Parathyroid adenoma (tissue), 2 donors: ENCODE results near the gene EFCAB6.

Source experiments
- H2AFZ ChIP-seq: fragments of 300-600 bp; sonication (generic); one replicate; pipeline ENCODE4 v1.7.0; 2017; ENCODE audit warnings: antibody characterized with exemption, mild to moderate bottlenecking
- H3K27ac ChIP-seq: fragments of 300-600 bp; sonication (generic); one replicate; pipeline ENCODE4 v1.7.0; 2017
- H3K27me3 ChIP-seq: fragments of 300-600 bp; sonication (generic); one replicate; pipeline ENCODE4 v1.7.0; 2017; ENCODE audit warnings: low read length; ENCODE audit not compliant: control insufficient read depth, insufficient read depth
- H3K36me3 ChIP-seq: fragments of 300-600 bp; sonication (generic); one replicate; pipeline ENCODE4 v1.7.0; 2017; ENCODE audit warnings: low read length; ENCODE audit not compliant: control insufficient read depth, insufficient read depth
- H3K4me1 ChIP-seq: fragments of 300-600 bp; sonication (generic); one replicate; pipeline ENCODE4 v1.7.0; 2017; ENCODE audit warnings: control low read depth
- H3K4me2 ChIP-seq: fragments of 300-600 bp; sonication (generic); one replicate; pipeline ENCODE4 v1.7.0; 2017; ENCODE audit warnings: low read length
- H3K4me3 ChIP-seq: fragments of 300-600 bp; sonication (generic); one replicate; pipeline ENCODE4 v1.7.0; 2017; ENCODE audit warnings: low read depth, low read length
- H3K79me2 ChIP-seq: fragments of 300-600 bp; sonication (generic); one replicate; pipeline ENCODE4 v1.7.0; 2017; ENCODE audit warnings: control low read depth
- H3K9ac ChIP-seq: fragments of 300-600 bp; sonication (generic); one replicate; pipeline ENCODE4 v1.7.0; 2017; ENCODE audit warnings: mild to moderate bottlenecking
- H3K9me3 ChIP-seq: fragments of 300-600 bp; sonication (generic); one replicate; pipeline ENCODE4 v1.7.0; 2017; ENCODE audit warnings: low read length; ENCODE audit not compliant: control insufficient read depth
- TF ChIP-seq, protein P1 (sequence below): fragments of 300-600 bp; sonication (generic); IDR thresholded peaks from one replicate; pipeline ENCODE4 v1.7.0; 2017; ENCODE audit warnings: antibody characterized with exemption, mild to moderate bottlenecking
- donor health status: primary hyperparathyroidism.

Gene EFCAB6

DNA sequence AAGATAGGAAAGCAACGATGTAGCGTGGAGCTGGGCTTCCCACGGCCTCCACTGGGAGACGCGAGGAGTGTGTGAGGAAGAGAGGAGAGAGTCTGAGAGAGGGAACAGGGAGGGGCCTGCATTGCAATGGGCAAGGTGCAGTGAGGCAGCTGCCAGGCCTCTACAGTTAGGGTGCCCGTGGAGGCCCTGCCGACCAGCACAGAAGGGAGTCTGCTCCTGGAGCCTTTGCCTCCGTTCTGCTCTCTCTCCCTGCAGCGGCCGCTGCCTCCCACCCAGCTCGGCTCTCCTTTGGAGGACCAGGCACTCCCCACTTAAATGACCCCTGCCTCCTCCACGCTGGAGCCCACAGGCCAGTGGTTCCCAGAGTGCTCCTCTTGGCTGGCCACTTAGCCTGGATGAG is 181.7 kb downstream of the EFCAB6 start:
- no peak overlapping the region for H3K4me3 ChIP-seq
- H3K4me1 ChIP-seq: no peaks in the 10 kb centered on the region
- no peaks in the 10 kb centered on the region for H3K36me3 ChIP-seq
- no peaks in the 10 kb centered on the region for H3K79me2 ChIP-seq
- no peak overlapping the region for H3K9ac ChIP-seq
- H2AFZ ChIP-seq: no peak overlapping the region
- TF ChIP-seq, protein P1, sequence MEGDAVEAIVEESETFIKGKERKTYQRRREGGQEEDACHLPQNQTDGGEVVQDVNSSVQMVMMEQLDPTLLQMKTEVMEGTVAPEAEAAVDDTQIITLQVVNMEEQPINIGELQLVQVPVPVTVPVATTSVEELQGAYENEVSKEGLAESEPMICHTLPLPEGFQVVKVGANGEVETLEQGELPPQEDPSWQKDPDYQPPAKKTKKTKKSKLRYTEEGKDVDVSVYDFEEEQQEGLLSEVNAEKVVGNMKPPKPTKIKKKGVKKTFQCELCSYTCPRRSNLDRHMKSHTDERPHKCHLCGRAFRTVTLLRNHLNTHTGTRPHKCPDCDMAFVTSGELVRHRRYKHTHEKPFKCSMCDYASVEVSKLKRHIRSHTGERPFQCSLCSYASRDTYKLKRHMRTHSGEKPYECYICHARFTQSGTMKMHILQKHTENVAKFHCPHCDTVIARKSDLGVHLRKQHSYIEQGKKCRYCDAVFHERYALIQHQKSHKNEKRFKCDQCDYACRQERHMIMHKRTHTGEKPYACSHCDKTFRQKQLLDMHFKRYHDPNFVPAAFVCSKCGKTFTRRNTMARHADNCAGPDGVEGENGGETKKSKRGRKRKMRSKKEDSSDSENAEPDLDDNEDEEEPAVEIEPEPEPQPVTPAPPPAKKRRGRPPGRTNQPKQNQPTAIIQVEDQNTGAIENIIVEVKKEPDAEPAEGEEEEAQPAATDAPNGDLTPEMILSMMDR: no peak
- no peak overlapping the region for H3K4me2 ChIP-seq
- no peak overlapping the region for H3K27ac ChIP-seq
- no peaks in the 10 kb centered on the region for H3K9me3 ChIP-seq
- H3K27me3 ChIP-seq: no peaks in the 10 kb centered on the region

DNA sequence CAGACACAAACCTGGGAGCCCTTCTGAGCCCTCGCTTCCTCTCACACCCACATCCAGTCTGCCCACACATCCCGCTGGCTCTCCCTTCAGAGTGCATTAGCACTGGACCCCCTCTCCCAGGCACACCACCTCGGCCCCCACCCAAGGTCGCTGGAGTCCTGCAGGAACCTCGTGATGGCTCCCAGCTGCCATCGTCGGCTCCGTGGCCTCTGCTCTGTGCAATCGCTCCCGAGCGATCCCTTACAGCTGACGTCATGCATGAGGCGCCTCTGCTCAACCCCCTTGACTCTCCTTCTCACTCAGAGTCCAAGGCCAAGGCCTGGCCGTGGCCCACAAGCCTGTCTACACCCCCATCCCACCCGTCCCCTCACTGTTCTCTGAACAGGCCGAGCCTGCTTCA is 183.9 kb downstream of the EFCAB6 start:
- TF ChIP-seq, protein P1: no peak
- Histone ChIP-seq H3K4me3 (no peak overlapping the region), H3K79me2 (no peaks in the 10 kb centered on the region)

DNA sequence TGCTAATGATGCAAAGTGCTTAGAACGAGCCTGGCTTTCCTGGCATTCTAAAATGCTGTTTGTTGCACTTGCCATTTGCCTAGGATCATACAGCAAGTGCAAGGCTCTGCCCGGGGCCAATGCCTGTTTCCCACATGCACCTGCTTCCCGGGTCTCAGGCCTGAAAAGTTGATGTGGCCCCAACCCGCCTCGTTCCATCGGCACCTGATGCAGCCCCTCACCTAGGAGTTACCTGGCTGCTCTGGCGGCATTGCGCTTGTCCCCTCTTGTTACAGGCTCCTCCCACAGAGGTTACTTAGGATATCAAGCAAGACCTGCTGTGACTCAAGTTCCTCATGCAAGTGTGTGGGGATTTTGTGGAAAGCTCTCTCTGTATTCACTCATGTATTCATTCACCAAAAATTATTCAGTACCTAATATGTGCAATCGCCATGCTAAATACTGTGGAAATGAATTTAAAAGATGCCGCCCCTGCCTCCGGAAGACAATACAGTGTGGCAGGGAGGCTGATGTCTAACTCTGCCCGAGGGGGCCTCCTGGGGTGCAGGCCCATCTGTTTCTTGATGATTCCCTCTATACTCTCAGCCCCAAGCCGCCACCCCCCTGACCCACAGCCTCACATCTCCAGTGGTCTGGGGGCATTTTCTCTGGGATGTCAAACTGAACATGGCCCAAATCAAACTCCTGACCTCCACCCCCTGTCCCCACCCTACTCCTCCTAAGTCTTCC is 184.5 kb downstream of the EFCAB6 start:
- H3K27ac ChIP-seq: no peak overlapping the region
- H3K4me2 ChIP-seq: no peak overlapping the region
- H3K36me3 ChIP-seq: no peaks in the 10 kb centered on the region
- H3K4me3 ChIP-seq: no peak overlapping the region
- H3K9me3 ChIP-seq: no peaks in the 10 kb centered on the region
- H3K9ac ChIP-seq: no peak overlapping the region
- H3K27me3 ChIP-seq: no peaks in the 10 kb centered on the region
- no peaks in the 10 kb centered on the region for H3K4me1 ChIP-seq
- no peaks in the 10 kb centered on the region for H3K79me2 ChIP-seq
- TF ChIP-seq, protein P1: no peak
- no peak overlapping the region for H2AFZ ChIP-seq

More for the DNA sequence above, 183.9 kb downstream of the EFCAB6 start:
- Histone ChIP-seq H3K9me3 (no peaks in the 10 kb centered on the region), H3K9ac (no peak overlapping the region), H3K4me2 (no peak overlapping the region), H2AFZ (no peak overlapping the region), H3K4me1 (no peaks in the 10 kb centered on the region), H3K27ac (no peak overlapping the region), H3K27me3 (no peaks in the 10 kb centered on the region), H3K36me3 (no peaks in the 10 kb centered on the region)

DNA sequence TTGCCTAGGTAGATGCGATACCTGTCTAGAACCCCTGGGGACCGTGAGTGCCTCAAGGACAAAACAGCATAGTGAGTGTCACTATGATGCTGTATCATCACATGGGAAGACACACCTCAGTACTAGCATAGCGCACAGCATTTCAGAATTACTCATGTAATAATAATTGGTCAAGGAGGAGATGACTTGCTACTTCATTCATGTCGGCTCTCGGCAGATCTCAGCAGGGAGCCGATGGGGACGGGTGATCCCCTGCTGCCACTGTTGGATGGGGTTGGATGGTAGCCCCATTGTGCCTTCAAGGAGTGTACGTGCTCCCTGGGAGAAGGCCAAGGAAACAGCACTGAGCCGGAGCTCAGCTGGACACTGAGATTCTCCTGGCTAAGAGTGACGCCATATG is 186.9 kb downstream of the EFCAB6 start:
- Histone ChIP-seq H3K27ac (no peak overlapping the region), H3K79me2 (no peaks in the 10 kb centered on the region)
- TF ChIP-seq, protein P1: no peak

More for the DNA sequence above, 186.9 kb downstream of the EFCAB6 start:
- no peaks in the 10 kb centered on the region for H3K9me3 ChIP-seq
- no peak overlapping the region for H3K4me3 ChIP-seq
- H3K4me2 ChIP-seq: no peak overlapping the region
- no peaks in the 10 kb centered on the region for H3K4me1 ChIP-seq
- H3K27me3 ChIP-seq: no peaks in the 10 kb centered on the region
- no peak overlapping the region for H2AFZ ChIP-seq
- H3K9ac ChIP-seq: no peak overlapping the region
- H3K36me3 ChIP-seq: no peaks in the 10 kb centered on the region
